Smooth muscle cell (in vitro differentiated cells): Measurements from ENCODE around the gene DYRK4. TPM values are rescaled to one million over a fixed set of nuclear protein-coding genes. Genes with fewer than 3 reads are reported as not detected.
A peak's percentile ranks its signal among the peaks of the same experiment; 100 is the strongest.

ENCODE experiments used
- DNase-seq: peaks from one replicate; lab custom pipeline; 2025; ENCODE audit not compliant: unreplicated experiment; lab: John Stamatoyannopoulos, UW
- H2AFZ ChIP-seq: fragments of 200-600 bp; sonication (generic); 2 replicates; pipeline ENCODE4 v1.6.0; 2016; ENCODE audit warnings: antibody characterized with exemption, low read depth, mild to moderate bottlenecking
- H3F3A ChIP-seq: fragments of 200-600 bp; sonication (generic); 2 replicates; pipeline ENCODE4 v1.6.0; 2017; ENCODE audit warnings: antibody characterized with exemption, low read depth
- H3K27ac ChIP-seq: fragments of 200-600 bp; sonication (generic); 2 replicates; pipeline ENCODE4 v1.5.1; 2016; ENCODE audit warnings: low read depth, mild to moderate bottlenecking
- H3K27me3 ChIP-seq: fragments of 200-600 bp; sonication (generic); 2 replicates; pipeline ENCODE4 v1.6.1; 2016; ENCODE audit warnings: low read depth, mild to moderate bottlenecking
- H3K36me3 ChIP-seq: fragments of 200-600 bp; sonication (generic); 2 replicates; pipeline ENCODE4 v1.5.1; 2016; ENCODE audit warnings: low read depth
- H3K4me1 ChIP-seq: fragments of 200-600 bp; sonication (generic); 2 replicates; pipeline ENCODE4 v1.5.1; 2016; ENCODE audit warnings: low read depth
- H3K4me2 ChIP-seq: fragments of 200-600 bp; sonication (generic); 2 replicates; pipeline ENCODE4 v1.6.0; 2016; ENCODE audit warnings: mild to moderate bottlenecking
- H3K4me3 ChIP-seq: fragments of 200-600 bp; sonication (generic); 2 replicates; pipeline ENCODE4 v1.5.1; 2016; ENCODE audit warnings: mild to moderate bottlenecking
- H3K79me2 ChIP-seq: fragments of 200-600 bp; sonication (generic); 2 replicates; pipeline ENCODE4 v1.6.0; 2016; ENCODE audit warnings: low read depth, mild to moderate bottlenecking
- H3K9ac ChIP-seq: fragments of 200-600 bp; sonication (generic); 2 replicates; pipeline ENCODE4 v1.6.0; 2016; ENCODE audit warnings: low read depth
- H3K9me3 ChIP-seq: fragments of 200-600 bp; sonication (generic); replicated peaks from 2 replicates; pipeline ENCODE4 v1.5.1; 2016; ENCODE audit warnings: low read depth
- H4K20me1 ChIP-seq: fragments of 200-600 bp; sonication (generic); 2 replicates; pipeline ENCODE4 v1.6.0; 2016; ENCODE audit warnings: low read depth
- CTCF ChIP-seq: fragments of 200-600 bp; sonication (generic); IDR thresholded peaks from 2 replicates; pipeline ENCODE4 v1.5.1; 2017; ENCODE audit warnings: borderline replicate concordance, mild to moderate bottlenecking, antibody characterized with exemption; ENCODE audit not compliant: insufficient read depth, poor library complexity, severe bottlenecking
- WGBS: methylation state at CpG from one replicate; pipeline ENCODE4 v1.1.7; 2016; ENCODE audit warnings: low lambda C conversion rate; 5-methylcytosine and 5-hydroxymethylcytosine counted together
- polyA plus RNA-seq: library from polyadenylated mRNA; unstranded; fragments of >200 nt; fragmentation: Nextera tagmentation; extraction: Ambion mirVana; gene quantifications from 2 replicates; pipeline ENCODE4 v1.2.1, GENCODE V29; 2016
- total RNA-seq: library from RNA; depleted of rRNA; stranded (reverse); fragments of >200 nt; gene quantifications from 2 replicates; pipeline ENCODE4 v1.2.3, GENCODE V29; 2014

Gene DYRK4
- total and polyA plus RNA-seq, 2 experiments from 2014 or later, result 27.1 to 61.6 TPM

- Histone ChIP-seq H3K4me2 (peak overlapping the region; percentile 94), H3K79me2 (peaks cover 14% of the 10 kb centered on the region), H3K4me3 (peak overlapping the region; percentile 94), H3K36me3 (no peaks in the 10 kb centered on the region), H3K27ac (no peak overlapping the region), H3K9ac (peak overlapping the region; percentile 68), H3K4me1 (peaks cover 10% of the 10 kb centered on the region), H3K9me3 (no peaks in the 10 kb centered on the region), H3K27me3 (peaks cover 40% of the 10 kb centered on the region), H4K20me1 (peaks cover 4% of the 10 kb centered on the region), H2AFZ (peak overlapping the region; percentile 99), H3F3A (no peaks in the 10 kb centered on the region)
- 2% methylated on average over 25 of the region's 25 CpGs for WGBS
- peak; percentile 97 for TF ChIP-seq CTCF
- peak; percentile 36 for DNase-seq
These were observed 42.7 kb downstream of the DYRK4 start for GRCh38 chr12:4604684-4605193.

- no peak for TF ChIP-seq CTCF
- peaks cover 18% of the 10 kb centered on the region for H3K27me3 ChIP-seq
- no peaks in the 10 kb centered on the region for H3F3A ChIP-seq
- H3K36me3 ChIP-seq, result no peaks in the 10 kb centered on the region
- no peaks in the 10 kb centered on the region for H3K9me3 ChIP-seq
- DNase-seq, result no peak
- peaks cover 10% of the 10 kb centered on the region for H3K4me1 ChIP-seq
- no peak overlapping the region for H3K9ac ChIP-seq
- H3K4me2 ChIP-seq, result no peak overlapping the region
- WGBS, result 46% methylated on average over 3 of the region's 3 CpGs
- H2AFZ ChIP-seq, result no peak overlapping the region
- peaks cover 14% of the 10 kb centered on the region for H3K79me2 ChIP-seq
- no peak overlapping the region for H3K4me3 ChIP-seq
- peaks cover 5% of the 10 kb centered on the region for H4K20me1 ChIP-seq
- H3K27ac ChIP-seq, result no peak overlapping the region
These were observed 45.0 kb downstream of the DYRK4 start for GRCh38 chr12:4607056-4607455.

GRCh38 chr12:4609071-4609470 is 47.1 kb downstream of the DYRK4 start:
- peaks cover 5% of the 10 kb centered on the region for H4K20me1 ChIP-seq
- no peak overlapping the region for H3K4me3 ChIP-seq
- H3F3A ChIP-seq, result no peaks in the 10 kb centered on the region
- no peaks in the 10 kb centered on the region for H3K36me3 ChIP-seq
- DNase-seq, result no peak
- no peak overlapping the region for H3K4me2 ChIP-seq
- no peaks in the 10 kb centered on the region for H3K27me3 ChIP-seq
- no peak overlapping the region for H3K27ac ChIP-seq
- H3K4me1 ChIP-seq, result peaks cover 10% of the 10 kb centered on the region
- WGBS, result 96% methylated on average over 9 of the region's 9 CpGs
- H3K9me3 ChIP-seq, result no peaks in the 10 kb centered on the region
- TF ChIP-seq CTCF, result no peak
- no peak overlapping the region for H2AFZ ChIP-seq
- no peak overlapping the region for H3K9ac ChIP-seq
- H3K79me2 ChIP-seq, result peaks cover 14% of the 10 kb centered on the region

- Histone ChIP-seq H3K9me3 (no peaks in the 10 kb centered on the region), H3K27me3 (no peaks in the 10 kb centered on the region), H3K4me3 (no peak overlapping the region), H3K27ac (no peak overlapping the region), H3K4me1 (peaks cover 6% of the 10 kb centered on the region), H3K4me2 (no peak overlapping the region), H3K9ac (no peak overlapping the region), H3F3A (no peaks in the 10 kb centered on the region), H2AFZ (no peak overlapping the region), H3K36me3 (no peaks in the 10 kb centered on the region), H3K79me2 (peaks cover 6% of the 10 kb centered on the region), H4K20me1 (peaks cover 5% of the 10 kb centered on the region)
- no peak for TF ChIP-seq CTCF
- DNase-seq, result no peak
- WGBS, result 76% methylated on average over 4 of the region's 4 CpGs
These were observed 48.5 kb downstream of the DYRK4 start for GRCh38 chr12:4610481-4610880.
